ENCODE data around the gene HLA-G. TPM values are rescaled to one million over a fixed set of nuclear protein-coding genes. Genes with fewer than 3 reads are reported as not detected.
"Not testable (repeated sequence)": the region's sequence is repeated elsewhere in the genome, so short reads cannot be mapped to it uniquely, and the experiment has no call there.

HLA-G gene
- 0.97 TPM for polyA plus RNA-seq (2012; ENCODE audit: insufficient read depth, insufficient read length, low read depth)

DNA sequence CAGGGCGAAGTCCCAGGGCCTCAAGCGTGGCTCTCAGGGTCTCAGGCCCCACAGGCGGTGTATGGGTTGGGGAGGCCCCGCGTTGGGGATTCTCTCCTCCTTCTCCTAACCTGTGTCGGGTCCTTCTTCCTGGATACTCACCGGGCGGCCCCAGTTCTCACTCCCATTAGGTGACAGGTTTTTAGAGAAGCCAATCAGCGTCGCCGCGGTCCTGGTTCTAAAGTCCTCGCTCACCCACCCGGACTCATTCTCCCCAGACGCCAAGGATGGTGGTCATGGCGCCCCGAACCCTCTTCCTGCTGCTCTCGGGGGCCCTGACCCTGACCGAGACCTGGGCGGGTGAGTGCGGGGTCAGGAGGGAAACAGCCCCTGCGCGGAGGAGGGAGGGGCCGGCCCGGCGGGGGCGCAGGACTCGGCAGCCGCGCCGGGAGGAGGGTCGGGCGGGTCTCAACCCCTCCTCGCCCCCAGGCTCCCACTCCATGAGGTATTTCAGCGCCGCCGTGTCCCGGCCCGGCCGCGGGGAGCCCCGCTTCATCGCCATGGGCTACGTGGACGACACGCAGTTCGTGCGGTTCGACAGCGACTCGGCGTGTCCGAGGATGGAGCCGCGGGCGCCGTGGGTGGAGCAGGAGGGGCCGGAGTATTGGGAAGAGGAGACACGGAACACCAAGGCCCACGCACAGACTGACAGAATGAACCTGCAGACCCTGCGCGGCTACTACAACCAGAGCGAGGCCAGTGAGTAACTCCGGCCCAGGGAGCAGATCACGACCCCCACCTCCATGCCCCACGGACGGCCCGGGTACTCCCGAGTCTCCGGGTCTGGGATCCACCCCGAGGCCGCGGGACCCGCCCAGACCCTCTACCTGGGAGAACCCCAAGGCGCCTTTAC lies at the start of gene HLA-G:
TSS of gene HLA-G (plus strand) at position 247 of the 892 bp plus-strand sequence. CDS start at position 267, 20 bp downstream.
- peaks cover 25% of the 10 kb centered on the region for H3K27me3 ChIP-seq

GRCh38 chr6:29780019-29780698 lies 47.5 kb upstream of the HLA-G start:
- H3K36me3 ChIP-seq; DNase-seq; H3K27me3 ChIP-seq; H3K4me3 ChIP-seq (ENCODE audit: low read depth, low read length); H3K9me3 ChIP-seq; H3K4me1 ChIP-seq: not testable (repeated sequence)

More for the DNA sequence above, at the start of gene HLA-G:
- TF ChIP-seq, protein P1, sequence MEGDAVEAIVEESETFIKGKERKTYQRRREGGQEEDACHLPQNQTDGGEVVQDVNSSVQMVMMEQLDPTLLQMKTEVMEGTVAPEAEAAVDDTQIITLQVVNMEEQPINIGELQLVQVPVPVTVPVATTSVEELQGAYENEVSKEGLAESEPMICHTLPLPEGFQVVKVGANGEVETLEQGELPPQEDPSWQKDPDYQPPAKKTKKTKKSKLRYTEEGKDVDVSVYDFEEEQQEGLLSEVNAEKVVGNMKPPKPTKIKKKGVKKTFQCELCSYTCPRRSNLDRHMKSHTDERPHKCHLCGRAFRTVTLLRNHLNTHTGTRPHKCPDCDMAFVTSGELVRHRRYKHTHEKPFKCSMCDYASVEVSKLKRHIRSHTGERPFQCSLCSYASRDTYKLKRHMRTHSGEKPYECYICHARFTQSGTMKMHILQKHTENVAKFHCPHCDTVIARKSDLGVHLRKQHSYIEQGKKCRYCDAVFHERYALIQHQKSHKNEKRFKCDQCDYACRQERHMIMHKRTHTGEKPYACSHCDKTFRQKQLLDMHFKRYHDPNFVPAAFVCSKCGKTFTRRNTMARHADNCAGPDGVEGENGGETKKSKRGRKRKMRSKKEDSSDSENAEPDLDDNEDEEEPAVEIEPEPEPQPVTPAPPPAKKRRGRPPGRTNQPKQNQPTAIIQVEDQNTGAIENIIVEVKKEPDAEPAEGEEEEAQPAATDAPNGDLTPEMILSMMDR (IDR thresholded peaks at IDR 0.05; ENCODE audit: low read depth, low read length), result no peak
- Histone ChIP-seq H3K4me1 (no peaks in the 10 kb centered on the region), H3K9me3 (no peaks in the 10 kb centered on the region), H3K4me3 (ENCODE audit: low read depth, low read length) (no peak within 1 kb of the TSS), H3K36me3 (no peaks in the 10 kb centered on the region)
- no peak for DNase-seq

- TF ChIP-seq, protein P1 (IDR thresholded peaks at IDR 0.05; ENCODE audit: low read depth, low read length), result no peak
- H3K27me3 ChIP-seq, result peaks cover 17% of the 10 kb centered on the region
- H3K36me3 ChIP-seq, result no peaks in the 10 kb centered on the region
- DNase-seq, result no peak
- H3K9me3 ChIP-seq, result no peaks in the 10 kb centered on the region
- no peaks in the 10 kb centered on the region for H3K4me1 ChIP-seq
- H3K4me3 ChIP-seq (ENCODE audit: low read depth, low read length), result no peak overlapping the region
Measured at GRCh38 chr6:29789176-29789575, 38.4 kb upstream of the HLA-G start.

- H3K4me1 ChIP-seq, result no peaks in the 10 kb centered on the region
- TF ChIP-seq, protein P1 (IDR thresholded peaks at IDR 0.05; ENCODE audit: low read depth, low read length), result no peak
- no peaks in the 10 kb centered on the region for H3K36me3 ChIP-seq
- H3K27me3 ChIP-seq, result peaks cover 17% of the 10 kb centered on the region
- DNase-seq, result no peak
- H3K4me3 ChIP-seq (ENCODE audit: low read depth, low read length), result no peak overlapping the region
- no peaks in the 10 kb centered on the region for H3K9me3 ChIP-seq
Measured at GRCh38 chr6:29790626-29791025, 37.0 kb upstream of the HLA-G start.

DNA sequence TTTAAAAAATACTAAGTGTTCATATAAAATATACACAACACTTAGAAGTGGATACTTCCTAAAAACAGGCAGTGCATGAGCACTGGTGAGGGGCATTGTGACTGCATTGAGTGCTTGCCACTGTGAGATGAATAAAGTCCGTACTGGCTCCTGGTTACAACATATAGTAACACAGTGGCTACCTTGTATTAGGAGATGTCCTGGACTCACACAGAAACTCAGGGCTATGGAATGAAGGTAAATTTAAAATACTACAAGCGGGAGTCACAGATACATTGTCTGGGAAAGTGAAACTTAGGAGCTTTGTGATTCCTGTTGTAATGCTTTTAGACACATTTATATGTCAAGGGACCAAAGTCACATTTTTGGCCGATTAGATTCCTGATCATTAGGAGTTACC lies 36.5 kb upstream of the HLA-G start:
- H3K36me3 ChIP-seq, result no peaks in the 10 kb centered on the region
- H3K4me1 ChIP-seq, result no peaks in the 10 kb centered on the region
- H3K27me3 ChIP-seq, result peaks cover 17% of the 10 kb centered on the region
- H3K4me3 ChIP-seq (ENCODE audit: low read depth, low read length), result no peak overlapping the region
- H3K9me3 ChIP-seq, result no peaks in the 10 kb centered on the region
- TF ChIP-seq, protein P1 (IDR thresholded peaks at IDR 0.05; ENCODE audit: low read depth, low read length), result no peak
- DNase-seq, result no peak

DNA sequence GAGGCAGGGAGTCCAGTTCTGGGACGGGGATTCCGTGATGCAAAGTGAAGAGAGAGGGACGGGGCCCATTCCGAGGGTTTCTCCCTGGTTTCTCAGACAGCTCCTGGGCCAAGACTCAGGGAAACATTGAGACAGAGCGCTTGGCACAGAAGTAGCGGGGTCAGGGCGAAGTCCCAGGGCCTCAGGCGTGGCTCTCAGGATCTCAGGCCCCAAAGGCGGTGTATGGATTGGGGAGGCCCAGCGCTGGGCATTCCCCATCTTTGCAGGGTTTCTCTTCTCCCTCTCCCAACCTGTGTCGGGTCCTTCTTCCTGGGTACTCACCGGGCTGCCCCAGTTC lies 35.9 kb upstream of the HLA-G start:
- DNase-seq, result no peak
- no peaks in the 10 kb centered on the region for H3K4me1 ChIP-seq
- H3K4me3 ChIP-seq (ENCODE audit: low read depth, low read length), result no peak overlapping the region
- no peaks in the 10 kb centered on the region for H3K36me3 ChIP-seq
- H3K27me3 ChIP-seq, result peaks cover 20% of the 10 kb centered on the region
- H3K9me3 ChIP-seq, result no peaks in the 10 kb centered on the region
- TF ChIP-seq, protein P1 (IDR thresholded peaks at IDR 0.05; ENCODE audit: low read depth, low read length), result no peak
